ENCODE results near the gene MFSD2A. TPM values are rescaled to one million over a fixed set of nuclear protein-coding genes. Genes with fewer than 3 reads are reported as not detected.
"Not testable (repeated sequence)": the region's sequence is repeated elsewhere in the genome, so short reads cannot be mapped to it uniquely, and the experiment has no call there.

The MFSD2A gene
- total and polyA plus RNA-seq, 5 donors = 0.31 to 1.1 (median 0.68) TPM

- Histone ChIP-seq H3K9me3 (ENCODE audit: control insufficient read depth, low read length) (no peaks in the 10 kb centered on the region), H3K4me1 (ENCODE audit: control insufficient read depth, insufficient read depth, low read length) (no peaks in the 10 kb centered on the region), H3K27ac (ENCODE audit: low read length) (no peak overlapping the region), H3K4me3 (ENCODE audit: low read length) (no peak overlapping the region), H3K27me3 (ENCODE audit: control insufficient read depth, insufficient read depth) (no peaks in the 10 kb centered on the region)
- intact Hi-C loops (cut with DNase I) = loop anchor here in 3 of 4 donors (5.0 kb wide), 2 partner anchors 52 to 152 kb away; no protein-coding TSS in a partner anchor
- WGBS = 94% methylated on average over 13 of the region's 13 CpGs
- no peak for ATAC-seq
- DNase-seq = no peak
These were observed 14.8 kb downstream of the MFSD2A start for GRCh38 chr1:39969531-39970270.

- H3K27ac ChIP-seq (ENCODE audit: low read length) = no peak overlapping the region
- ATAC-seq = no peak
- DNase-seq = no peak
- intact Hi-C loops (cut with DNase I) = loop anchor here in 3 of 4 donors (5.0 kb wide), 2 partner anchors 53 to 153 kb away; no protein-coding TSS in a partner anchor
- no peaks in the 10 kb centered on the region for H3K27me3 ChIP-seq (ENCODE audit: control insufficient read depth, insufficient read depth)
- no peaks in the 10 kb centered on the region for H3K9me3 ChIP-seq (ENCODE audit: control insufficient read depth, low read length)
- 76% methylated on average over 4 of the region's 4 CpGs for WGBS
- no peak overlapping the region for H3K4me3 ChIP-seq (ENCODE audit: low read length)
- no peaks in the 10 kb centered on the region for H3K4me1 ChIP-seq (ENCODE audit: control insufficient read depth, insufficient read depth, low read length)
These were observed 15.3 kb downstream of the MFSD2A start for GRCh38 chr1:39970274-39970673.

GRCh38 chr1:39971138-39971537 lies 16.2 kb downstream of the MFSD2A start:
- no peaks in the 10 kb centered on the region for H3K9me3 ChIP-seq (ENCODE audit: control insufficient read depth, low read length)
- ATAC-seq = no peak
- H3K4me3 ChIP-seq (ENCODE audit: low read length) = no peak overlapping the region
- no peak overlapping the region for H3K27ac ChIP-seq (ENCODE audit: low read length)
- H3K27me3 ChIP-seq (ENCODE audit: control insufficient read depth, insufficient read depth) = no peaks in the 10 kb centered on the region
- no peaks in the 10 kb centered on the region for H3K4me1 ChIP-seq (ENCODE audit: control insufficient read depth, insufficient read depth, low read length)
- 60% methylated on average over 4 of the region's 4 CpGs for WGBS
- intact Hi-C loops (cut with DNase I) = loop anchor here in 3 of 4 donors (5.0 kb wide), 2 partner anchors 54 to 154 kb away; no protein-coding TSS in a partner anchor
- DNase-seq = no peak

GRCh38 chr1:39973503-39974135 lies 18.7 kb downstream of the MFSD2A start:
- intact Hi-C loops (cut with DNase I) = loop anchor here (2.0 to 5.0 kb wide), 4 partner anchors 53 to 157 kb away; no protein-coding TSS in a partner anchor
- 26% methylated on average over 9 of the region's 9 CpGs for WGBS
- ATAC-seq (peak; percentile 73 to 86), DNase-seq (peak; percentile 76 to 87 (median 85))
- Histone ChIP-seq H3K4me1 (ENCODE audit: control insufficient read depth, insufficient read depth, low read length) (no peaks in the 10 kb centered on the region), H3K27ac (ENCODE audit: low read length) (no peak overlapping the region), H3K27me3 (ENCODE audit: control insufficient read depth, insufficient read depth) (no peaks in the 10 kb centered on the region), H3K9me3 (ENCODE audit: control insufficient read depth, low read length) (no peaks in the 10 kb centered on the region), H3K4me3 (ENCODE audit: low read length) (no peak overlapping the region)

GRCh38 chr1:39976732-39977131 lies 21.8 kb downstream of the MFSD2A start:
- no peak overlapping the region for H3K4me3 ChIP-seq (ENCODE audit: low read length)
- 56% methylated on average over 8 of the region's 8 CpGs for whole genome bisulfite sequencing
- H3K4me1 ChIP-seq (ENCODE audit: control insufficient read depth, insufficient read depth, low read length) = no peaks in the 10 kb centered on the region
- DNase-seq (no peak), ATAC-seq (no peak)
- H3K27me3 ChIP-seq (ENCODE audit: control insufficient read depth, insufficient read depth) = no peaks in the 10 kb centered on the region
- H3K9me3 ChIP-seq (ENCODE audit: control insufficient read depth, low read length) = no peaks in the 10 kb centered on the region
- intact Hi-C loops (cut with DNase I) = no loop called here
- no peak overlapping the region for H3K27ac ChIP-seq (ENCODE audit: low read length)

GRCh38 chr1:39977202-39977601 lies 22.3 kb downstream of the MFSD2A start:
- intact Hi-C loops (cut with DNase I) = no loop called here
- H3K4me1 ChIP-seq (ENCODE audit: control insufficient read depth, insufficient read depth, low read length) = no peaks in the 10 kb centered on the region
- no peak overlapping the region for H3K27ac ChIP-seq (ENCODE audit: low read length)
- H3K4me3 ChIP-seq (ENCODE audit: low read length) = no peak overlapping the region
- DNase-seq (no peak), ATAC-seq (no peak)
- H3K9me3 ChIP-seq (ENCODE audit: control insufficient read depth, low read length) = no peaks in the 10 kb centered on the region
- H3K27me3 ChIP-seq (ENCODE audit: control insufficient read depth, insufficient read depth) = no peaks in the 10 kb centered on the region
- 94% methylated on average over 1 of the region's 1 CpG for WGBS

- ATAC-seq (no peak), DNase-seq (no peak)
- no peak overlapping the region for H3K4me3 ChIP-seq (ENCODE audit: low read length)
- H3K4me1 ChIP-seq (ENCODE audit: control insufficient read depth, insufficient read depth, low read length) = no peaks in the 10 kb centered on the region
- no peaks in the 10 kb centered on the region for H3K27me3 ChIP-seq (ENCODE audit: control insufficient read depth, insufficient read depth)
- H3K27ac ChIP-seq (ENCODE audit: low read length) = no peak overlapping the region
- WGBS = 90% methylated on average over 4 of the region's 4 CpGs
- H3K9me3 ChIP-seq (ENCODE audit: control insufficient read depth, low read length) = no peaks in the 10 kb centered on the region
- intact Hi-C loops (cut with DNase I) = no loop called here
These were observed 24.7 kb downstream of the MFSD2A start for GRCh38 chr1:39979654-39980053.

- H3K4me1 ChIP-seq (ENCODE audit: control insufficient read depth, insufficient read depth, low read length) = no peaks in the 10 kb centered on the region
- no peak overlapping the region for H3K27ac ChIP-seq (ENCODE audit: low read length)
- no peaks in the 10 kb centered on the region for H3K9me3 ChIP-seq (ENCODE audit: control insufficient read depth, low read length)
- intact Hi-C loops (cut with DNase I) = no loop called here
- H3K27me3 ChIP-seq (ENCODE audit: control insufficient read depth, insufficient read depth) = no peaks in the 10 kb centered on the region
- ATAC-seq (peak in 1 of 2 donors; percentile 36), DNase-seq (no peak)
- 83% methylated on average over 6 of the region's 6 CpGs for WGBS
- no peak overlapping the region for H3K4me3 ChIP-seq (ENCODE audit: low read length)
These were observed 25.8 kb downstream of the MFSD2A start for GRCh38 chr1:39980555-39981313.

GRCh38 chr1:39981385-39981784 lies 26.4 kb downstream of the MFSD2A start:
- 91% methylated on average over 9 of the region's 9 CpGs for WGBS

GRCh38 chr1:39981945-39982344 lies 27.0 kb downstream of the MFSD2A start:
- ATAC-seq (no peak), DNase-seq (no peak)
- H3K27ac ChIP-seq (ENCODE audit: low read length) = no peak overlapping the region
- H3K27me3 ChIP-seq (ENCODE audit: control insufficient read depth, insufficient read depth) = no peaks in the 10 kb centered on the region
- no peaks in the 10 kb centered on the region for H3K9me3 ChIP-seq (ENCODE audit: control insufficient read depth, low read length)
- H3K4me3 ChIP-seq (ENCODE audit: low read length) = no peak overlapping the region
- 60% methylated on average over 2 of the region's 2 CpGs for WGBS
- no peaks in the 10 kb centered on the region for H3K4me1 ChIP-seq (ENCODE audit: control insufficient read depth, insufficient read depth, low read length)
- intact Hi-C loops (cut with DNase I) = no loop called here

More at GRCh38 chr1:39981385-39981784, 26.4 kb downstream of the MFSD2A start:
- no peaks in the 10 kb centered on the region for H3K4me1 ChIP-seq (ENCODE audit: control insufficient read depth, insufficient read depth, low read length)
- no peak overlapping the region for H3K27ac ChIP-seq (ENCODE audit: low read length)
- no peak overlapping the region for H3K4me3 ChIP-seq (ENCODE audit: low read length)
- no peaks in the 10 kb centered on the region for H3K9me3 ChIP-seq (ENCODE audit: control insufficient read depth, low read length)
- DNase-seq (no peak), ATAC-seq (no peak)
- H3K27me3 ChIP-seq (ENCODE audit: control insufficient read depth, insufficient read depth) = no peaks in the 10 kb centered on the region
- intact Hi-C loops (cut with DNase I) = no loop called here

GRCh38 chr1:39984480-39984879 lies 29.5 kb downstream of the MFSD2A start:
- H3K4me3 ChIP-seq (ENCODE audit: low read length); ATAC-seq; H3K27ac ChIP-seq (ENCODE audit: low read length); intact Hi-C loops (cut with DNase I); DNase-seq; H3K4me1 ChIP-seq (ENCODE audit: control insufficient read depth, insufficient read depth, low read length); H3K27me3 ChIP-seq (ENCODE audit: control insufficient read depth, insufficient read depth); H3K9me3 ChIP-seq (ENCODE audit: control insufficient read depth, low read length): not testable (repeated sequence)
- WGBS = 98% methylated on average over 2 of the region's 2 CpGs
